ENCODE results near the gene DYSF.
A peak's percentile ranks its signal among the peaks of the same experiment; 100 is the strongest.

DYSF gene

GRCh38 chr2:71503837-71504236, 50.5 kb downstream of the DYSF start:
- no peaks in the 10 kb centered on the region for H3K36me3 Mint-ChIP-seq (ENCODE audit: low read depth)
- H3K4me3 Mint-ChIP-seq: no peak overlapping the region
- peaks cover 16% of the 10 kb centered on the region for H3K4me1 Mint-ChIP-seq
- H3K27ac Mint-ChIP-seq: peak overlapping the region; percentile 4
- peaks cover 8% of the 10 kb centered on the region for H3K27me3 Mint-ChIP-seq (ENCODE audit: low read depth, poor library complexity)
- DNase-seq: no peak
- H3K9me3 Mint-ChIP-seq: no peaks in the 10 kb centered on the region
- no peak for TF ChIP-seq CTCF (IDR thresholded peaks at IDR 0.05)

GRCh38 chr2:71504611-71505010, 51.2 kb downstream of the DYSF start:
- H3K4me1 Mint-ChIP-seq: peaks cover 16% of the 10 kb centered on the region
- H3K9me3 Mint-ChIP-seq: no peaks in the 10 kb centered on the region
- no peak for TF ChIP-seq CTCF (IDR thresholded peaks at IDR 0.05)
- peaks cover 5% of the 10 kb centered on the region for H3K27me3 Mint-ChIP-seq (ENCODE audit: low read depth, poor library complexity)
- H3K4me3 Mint-ChIP-seq: no peak overlapping the region
- no peaks in the 10 kb centered on the region for H3K36me3 Mint-ChIP-seq (ENCODE audit: low read depth)
- DNase-seq: no peak
- no peak overlapping the region for H3K27ac Mint-ChIP-seq

GRCh38 chr2:71505086-71505769, 51.9 kb downstream of the DYSF start:
- Mint-ChIP-seq H3K27me3 (ENCODE audit: low read depth, poor library complexity) (peaks cover 4% of the 10 kb centered on the region), H3K36me3 (ENCODE audit: low read depth) (no peaks in the 10 kb centered on the region), H3K27ac (peak overlapping the region; percentile 18), H3K9me3 (no peaks in the 10 kb centered on the region), H3K4me3 (no peak overlapping the region), H3K4me1 (peaks cover 16% of the 10 kb centered on the region)
- no peak for TF ChIP-seq CTCF (IDR thresholded peaks at IDR 0.05)
- no peak for DNase-seq

GRCh38 chr2:71505770-71506140, 52.4 kb downstream of the DYSF start:
- Mint-ChIP-seq H3K4me1 (peaks cover 16% of the 10 kb centered on the region), H3K4me3 (no peak overlapping the region), H3K36me3 (ENCODE audit: low read depth) (no peaks in the 10 kb centered on the region), H3K27me3 (ENCODE audit: low read depth, poor library complexity) (peaks cover 4% of the 10 kb centered on the region), H3K27ac (peak overlapping the region; percentile 44), H3K9me3 (no peaks in the 10 kb centered on the region)
- no peak for TF ChIP-seq CTCF (IDR thresholded peaks at IDR 0.05)
- no peak for DNase-seq

GRCh38 chr2:71506222-71507153, 53.1 kb downstream of the DYSF start:
- no peak for TF ChIP-seq CTCF (IDR thresholded peaks at IDR 0.05)
- Mint-ChIP-seq H3K27ac (peak overlapping the region; percentile 44), H3K4me1 (peaks cover 16% of the 10 kb centered on the region), H3K27me3 (ENCODE audit: low read depth, poor library complexity) (peaks cover 7% of the 10 kb centered on the region), H3K4me3 (no peak overlapping the region), H3K9me3 (no peaks in the 10 kb centered on the region), H3K36me3 (ENCODE audit: low read depth) (no peaks in the 10 kb centered on the region)
- DNase-seq: no peak
